Retinal pigment epithelial cell (primary cell): ENCODE results near the gene AK1.
"Not testable (repeated sequence)": the region's sequence is repeated elsewhere in the genome, so short reads cannot be mapped to it uniquely, and the experiment has no call there.

Experiments used
- DNase-seq: peaks from one replicate; pipeline ENCODE4 v3.0.0-alpha.2; 2010; ENCODE audit warnings: low read depth
- H3K4me3 ChIP-seq: 2 replicates; pipeline ENCODE4 v1.5.1; 2011; ENCODE audit warnings: mild to moderate bottlenecking, low read length, control low read depth, moderate library complexity
- TF ChIP-seq, protein P1 (sequence below): conservative IDR thresholded peaks from 2 replicates; pipeline ENCODE4 v1.5.1; 2011; ENCODE audit warnings: low read depth, low read length, control low read depth, inconsistent platforms

AK1 gene

DNA sequence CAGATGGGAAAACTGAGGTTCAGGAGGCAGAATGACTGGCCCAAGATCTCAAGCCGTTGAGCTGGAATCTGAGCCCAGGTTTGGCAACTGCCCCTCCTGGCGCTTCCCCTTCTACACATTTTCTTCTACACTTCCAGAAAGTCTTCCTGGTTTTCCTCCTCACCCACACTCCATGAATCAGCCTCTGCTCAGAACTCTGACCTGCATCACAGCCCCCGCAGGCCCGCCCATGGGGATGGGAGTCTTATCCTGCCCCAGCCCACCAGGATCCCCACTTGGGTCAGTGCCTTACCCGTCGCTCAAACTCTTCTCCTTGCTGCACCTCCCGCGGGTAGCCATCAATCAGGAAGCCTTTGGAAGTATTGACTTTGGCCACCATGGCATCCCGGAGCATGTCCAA, 5.9 kb downstream of the AK1 start:
- H3K4me3 ChIP-seq: no peak overlapping the region
- no peak for DNase-seq
- TF ChIP-seq, protein P1, sequence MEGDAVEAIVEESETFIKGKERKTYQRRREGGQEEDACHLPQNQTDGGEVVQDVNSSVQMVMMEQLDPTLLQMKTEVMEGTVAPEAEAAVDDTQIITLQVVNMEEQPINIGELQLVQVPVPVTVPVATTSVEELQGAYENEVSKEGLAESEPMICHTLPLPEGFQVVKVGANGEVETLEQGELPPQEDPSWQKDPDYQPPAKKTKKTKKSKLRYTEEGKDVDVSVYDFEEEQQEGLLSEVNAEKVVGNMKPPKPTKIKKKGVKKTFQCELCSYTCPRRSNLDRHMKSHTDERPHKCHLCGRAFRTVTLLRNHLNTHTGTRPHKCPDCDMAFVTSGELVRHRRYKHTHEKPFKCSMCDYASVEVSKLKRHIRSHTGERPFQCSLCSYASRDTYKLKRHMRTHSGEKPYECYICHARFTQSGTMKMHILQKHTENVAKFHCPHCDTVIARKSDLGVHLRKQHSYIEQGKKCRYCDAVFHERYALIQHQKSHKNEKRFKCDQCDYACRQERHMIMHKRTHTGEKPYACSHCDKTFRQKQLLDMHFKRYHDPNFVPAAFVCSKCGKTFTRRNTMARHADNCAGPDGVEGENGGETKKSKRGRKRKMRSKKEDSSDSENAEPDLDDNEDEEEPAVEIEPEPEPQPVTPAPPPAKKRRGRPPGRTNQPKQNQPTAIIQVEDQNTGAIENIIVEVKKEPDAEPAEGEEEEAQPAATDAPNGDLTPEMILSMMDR: no peak

DNA sequence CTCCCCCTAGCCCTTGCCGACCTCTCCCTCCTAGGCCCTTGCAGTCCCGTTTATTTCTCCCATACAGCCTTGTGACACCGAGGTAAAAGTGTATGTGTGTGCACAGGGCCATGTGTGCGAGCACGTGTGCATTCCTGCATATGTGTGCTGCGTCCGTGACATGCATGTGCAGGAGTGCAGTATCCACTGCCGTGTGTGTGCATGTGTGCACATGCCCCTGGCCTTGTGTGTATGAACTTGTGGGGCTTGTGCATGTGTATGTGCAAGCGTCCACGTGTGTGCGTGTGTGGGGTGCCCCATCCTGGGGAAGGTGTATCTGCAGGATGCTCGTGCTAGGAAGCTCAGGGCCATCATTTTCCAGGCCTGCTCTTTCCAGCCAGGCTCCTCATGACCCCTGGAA, 6.6 kb downstream of the AK1 start:
- DNase-seq: no peak
- TF ChIP-seq, protein P1: no peak
- H3K4me3 ChIP-seq: no peak overlapping the region

DNA sequence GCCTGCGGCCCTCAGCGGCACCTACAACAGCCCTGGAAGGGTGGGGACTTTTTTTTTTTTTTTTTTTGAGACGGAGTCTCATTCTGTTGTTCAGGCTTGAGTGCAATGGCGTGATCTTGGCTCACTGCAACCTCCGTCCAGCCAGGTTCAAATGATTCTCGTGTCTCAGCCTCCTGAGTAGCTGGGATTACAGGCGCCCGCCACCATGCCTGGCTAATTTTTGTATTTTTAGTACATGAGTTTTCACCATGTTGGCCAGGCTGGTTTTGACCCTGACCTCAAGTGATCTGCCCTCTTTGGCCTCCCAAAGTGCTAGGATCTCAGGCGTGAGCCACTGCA, 7.4 kb downstream of the AK1 start:
- DNase-seq, H3K4me3 ChIP-seq: not testable (repeated sequence)

DNA sequence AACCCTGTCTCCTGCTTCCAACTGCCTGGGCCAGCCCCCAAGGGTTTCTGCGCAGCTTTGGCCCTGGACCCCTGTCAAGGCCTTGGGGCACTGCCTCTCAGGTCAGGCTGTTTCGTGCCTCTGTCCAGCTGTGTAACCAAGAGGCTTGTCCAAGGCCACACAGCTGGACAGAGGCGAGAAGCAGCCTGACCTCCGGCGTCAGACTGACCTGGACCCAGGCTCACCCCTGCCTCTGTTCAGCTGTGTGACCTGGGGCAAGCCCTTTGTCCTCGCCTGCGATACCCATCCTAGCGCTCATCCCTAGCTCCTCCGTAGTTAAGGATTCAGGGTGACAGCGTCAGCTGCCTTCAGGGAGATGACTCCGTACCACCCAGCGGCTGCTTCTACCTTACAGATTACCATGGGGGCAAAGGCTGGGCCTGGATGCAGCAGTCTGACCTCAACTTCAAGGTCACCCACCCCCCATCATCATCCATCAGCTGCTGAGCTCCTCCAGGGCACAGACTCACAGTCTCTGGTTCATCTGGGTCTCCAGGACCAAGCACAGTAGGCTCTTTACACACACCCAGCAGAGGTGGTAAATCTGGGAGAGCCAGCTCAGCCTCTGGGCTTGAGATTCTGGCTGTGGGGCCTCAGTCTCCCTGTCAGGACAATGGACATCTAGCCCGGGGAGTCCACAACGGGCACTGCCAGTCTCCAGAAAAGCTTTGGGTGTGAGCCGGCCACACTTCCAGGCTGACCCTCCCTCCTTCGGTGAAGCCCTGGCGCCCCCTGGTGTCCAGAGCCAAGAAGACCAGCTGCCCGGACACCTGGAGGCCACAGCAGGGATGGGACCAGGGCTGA, 7.9 kb downstream of the AK1 start:
- H3K4me3 ChIP-seq: no peak overlapping the region
- TF ChIP-seq, protein P1: peak; percentile 88
- DNase-seq: peak; percentile 21

DNA sequence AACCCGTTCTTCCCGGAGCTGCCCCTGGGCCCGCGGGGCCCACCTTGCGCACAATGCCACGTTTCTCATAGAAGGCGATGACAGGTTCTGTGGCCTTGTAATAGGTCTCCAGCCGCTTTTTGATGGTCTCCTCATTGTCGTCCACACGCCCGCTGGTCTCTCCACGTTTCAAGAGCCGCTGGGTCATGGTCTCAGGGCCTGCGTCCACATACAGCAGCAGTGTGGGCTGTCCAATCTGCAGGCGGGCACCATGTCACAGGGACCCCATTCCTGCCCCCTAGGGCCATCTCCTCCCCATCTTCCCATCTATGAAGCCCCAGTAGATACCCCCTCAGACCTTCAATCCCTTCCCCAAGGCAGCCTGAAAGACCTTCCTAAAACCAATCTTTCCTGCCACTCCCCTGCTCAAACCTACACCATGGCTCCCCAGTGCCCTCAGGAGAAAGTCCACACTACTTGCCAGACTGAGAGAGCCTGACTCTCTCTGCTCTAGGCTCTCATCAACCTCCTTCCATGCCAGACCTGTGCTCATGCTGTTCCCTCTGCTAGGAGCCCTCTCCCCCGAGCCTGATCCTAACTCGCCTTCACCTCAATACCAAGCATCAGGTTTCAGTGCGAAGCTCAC, 9.1 kb downstream of the AK1 start:
- TF ChIP-seq, protein P1: no peak
- no peak overlapping the region for H3K4me3 ChIP-seq

DNA sequence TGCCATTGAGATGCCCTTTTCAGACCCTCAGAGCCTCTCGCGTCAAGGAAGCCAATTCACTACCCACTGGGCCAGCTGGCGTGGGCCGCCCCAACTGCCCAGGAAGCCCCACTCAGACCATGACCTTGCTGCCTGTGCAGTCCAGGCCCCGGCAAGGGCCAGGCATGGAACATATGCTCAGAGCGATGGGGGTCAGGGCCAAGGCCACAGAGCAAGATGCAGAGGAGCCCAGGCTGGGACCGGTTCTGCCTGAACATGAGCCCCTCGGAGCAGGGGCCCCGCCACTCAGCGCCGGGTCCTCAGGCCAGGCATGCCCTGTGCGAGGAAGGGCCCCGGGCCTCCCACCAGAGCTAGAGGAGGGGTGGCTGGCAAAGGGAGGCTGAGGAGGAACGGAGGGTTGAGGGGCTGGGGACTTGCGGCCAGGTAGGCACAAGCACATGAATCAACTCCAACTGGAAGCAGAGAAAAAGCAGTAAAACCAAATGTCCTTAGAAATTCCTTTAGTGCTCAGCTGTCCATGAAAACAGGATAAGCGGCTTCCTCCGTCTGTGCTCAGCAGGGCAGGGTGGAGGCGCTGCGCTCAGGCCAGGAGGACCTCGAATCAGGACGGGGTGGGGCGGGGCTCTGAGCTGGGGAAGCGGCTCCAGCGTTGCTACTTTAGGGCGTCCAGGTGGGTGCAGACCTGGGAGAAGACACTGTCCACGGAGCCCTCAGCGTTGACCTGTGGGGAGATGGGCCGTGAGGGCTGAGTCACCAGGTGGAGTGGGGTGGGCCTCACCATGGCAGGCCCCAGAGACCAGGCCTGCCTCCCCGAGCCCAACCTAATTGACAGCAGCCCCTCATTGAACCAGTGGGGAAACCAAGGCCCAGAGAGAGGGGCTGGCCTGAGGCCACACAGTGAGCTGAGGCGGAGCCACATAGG, 9.9 kb downstream of the AK1 start:
- DNase-seq: no peak
- no peak overlapping the region for H3K4me3 ChIP-seq
- TF ChIP-seq, protein P1: no peak

More for the DNA sequence above, 9.1 kb downstream of the AK1 start:
- DNase-seq: no peak

DNA sequence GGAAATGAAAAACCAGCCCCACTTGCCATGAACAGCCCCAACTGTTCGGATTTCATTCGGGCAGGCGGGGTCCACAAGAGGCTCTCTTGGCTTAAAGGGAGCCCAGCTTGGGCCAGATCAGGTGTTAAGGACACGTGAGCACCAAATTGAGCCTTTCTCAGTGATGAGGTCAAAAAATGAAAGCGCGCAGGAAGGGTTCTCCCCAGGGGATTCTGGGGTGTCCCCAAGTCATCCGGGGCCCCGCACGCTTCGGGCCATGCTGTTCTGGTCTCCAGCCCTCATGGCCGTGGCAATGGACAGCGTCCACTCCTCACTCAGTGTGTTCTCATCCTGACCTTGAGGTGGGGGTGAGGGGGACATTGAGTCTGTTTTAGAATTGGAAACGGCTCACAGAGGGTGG, 10.9 kb downstream of the AK1 start:
- DNase-seq: no peak
- TF ChIP-seq, protein P1: no peak
- no peak overlapping the region for H3K4me3 ChIP-seq
